ENCODE measurements around the gene ISOC1. TPM values are rescaled to one million over a fixed set of nuclear protein-coding genes. Genes with fewer than 3 reads are reported as not detected.

The ISOC1 gene
- polyA plus RNA-seq, 3 donors: 42.3 to 48.0 (median 42.7) TPM

DNA sequence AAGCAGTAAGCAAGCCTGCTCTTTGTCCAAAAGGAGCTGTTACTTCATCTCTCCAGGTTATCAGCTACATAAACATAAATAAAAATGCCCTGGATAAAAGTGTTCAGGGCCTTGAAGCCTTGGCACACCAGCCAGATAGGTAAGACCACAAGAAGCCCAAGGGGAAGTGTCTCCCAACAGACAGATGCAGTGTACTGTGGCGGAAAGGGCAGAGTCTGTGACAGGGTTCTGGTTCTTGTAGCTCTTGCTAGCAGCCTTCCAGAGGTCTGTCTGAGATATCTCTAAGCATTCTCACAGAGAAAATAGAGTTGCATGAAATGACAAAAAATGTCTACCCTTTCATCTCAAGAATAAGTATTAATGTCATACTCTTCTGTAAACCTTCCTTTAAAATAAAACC, 30.1 kb downstream of the ISOC1 start:
- DNase-seq (ENCODE audit: low read depth in 3 of 3, low spot score in 2 of 3): no peak

DNA sequence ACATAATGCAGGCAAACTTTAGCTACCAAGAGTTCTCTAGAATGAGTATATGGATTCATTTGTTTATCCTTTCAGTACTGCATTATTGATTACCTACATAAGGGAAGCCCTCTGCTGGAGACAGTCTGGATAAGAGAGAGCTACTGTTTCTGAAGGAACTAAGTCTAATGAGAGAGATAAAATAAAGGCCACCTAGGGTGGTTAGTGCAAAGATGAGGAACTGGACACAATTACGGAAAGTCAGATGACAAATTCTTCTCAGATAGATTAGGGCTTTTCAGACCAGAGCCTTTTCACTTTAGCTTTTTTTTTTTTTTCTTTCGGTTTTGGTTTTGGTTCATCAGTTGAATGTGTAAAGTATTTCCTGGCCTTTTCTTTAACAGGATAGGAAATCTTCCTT, 31.3 kb downstream of the ISOC1 start:
- DNase-seq (ENCODE audit: low read depth in 3 of 3, low spot score in 2 of 3): no peak

- no peak for DNase-seq (ENCODE audit: low read depth in 3 of 3, low spot score in 2 of 3)
Observed at GRCh38 chr5:129133553-129133952, 39.0 kb downstream of the ISOC1 start.

GRCh38 chr5:129135633-129136032, 41.1 kb downstream of the ISOC1 start:
- no peak for DNase-seq (ENCODE audit: low read depth in 3 of 3, low spot score in 2 of 3)

DNA sequence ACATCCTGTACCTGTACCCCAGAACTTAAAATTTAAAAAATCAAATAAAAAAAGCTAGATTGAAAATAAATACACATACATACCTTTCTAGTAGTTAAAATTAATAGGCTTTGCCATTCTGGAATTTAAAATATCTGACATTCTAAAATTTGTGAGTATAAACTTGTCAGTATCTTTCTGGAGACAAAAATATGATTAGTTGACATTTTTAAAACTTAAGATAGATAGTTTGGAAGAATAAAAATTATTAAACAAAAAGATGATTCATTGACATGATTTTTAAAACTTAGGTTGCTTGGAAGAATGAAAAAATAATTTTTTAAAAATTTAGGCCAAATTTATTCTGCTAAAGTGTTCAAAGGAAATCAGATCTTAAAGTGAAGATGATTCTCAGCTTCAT, 43.1 kb downstream of the ISOC1 start:
- no peak for DNase-seq (ENCODE audit: low read depth in 3 of 3, low spot score in 2 of 3)

- no peak for DNase-seq (ENCODE audit: low read depth in 3 of 3, low spot score in 2 of 3)
Observed at GRCh38 chr5:129141078-129141477, 46.5 kb downstream of the ISOC1 start.

- DNase-seq (ENCODE audit: low read depth in 3 of 3, low spot score in 2 of 3): no peak
Observed at GRCh38 chr5:129141696-129142095, 47.1 kb downstream of the ISOC1 start.

DNA sequence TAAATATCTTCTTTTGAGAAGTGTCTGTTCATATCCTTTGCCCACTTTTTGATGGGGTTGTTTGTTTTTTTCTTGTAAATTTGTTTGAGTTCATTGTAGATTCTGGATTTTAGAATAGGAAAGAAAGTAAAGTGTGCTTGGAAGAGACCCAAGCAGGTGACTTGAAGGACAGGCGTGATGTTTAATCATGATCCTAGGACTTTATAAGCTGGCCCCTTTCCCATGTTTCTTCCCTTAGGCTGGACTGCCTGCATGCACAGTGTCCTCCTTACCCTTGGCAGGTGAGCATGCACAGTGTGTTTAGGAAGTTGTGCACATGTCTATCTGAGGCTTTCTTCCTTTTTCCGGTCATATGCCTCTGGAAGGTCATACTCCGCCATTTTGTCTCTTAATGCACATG, 61.3 kb downstream of the ISOC1 start:
- DNase-seq (ENCODE audit: low read depth in 3 of 3, low spot score in 2 of 3): no peak

DNA sequence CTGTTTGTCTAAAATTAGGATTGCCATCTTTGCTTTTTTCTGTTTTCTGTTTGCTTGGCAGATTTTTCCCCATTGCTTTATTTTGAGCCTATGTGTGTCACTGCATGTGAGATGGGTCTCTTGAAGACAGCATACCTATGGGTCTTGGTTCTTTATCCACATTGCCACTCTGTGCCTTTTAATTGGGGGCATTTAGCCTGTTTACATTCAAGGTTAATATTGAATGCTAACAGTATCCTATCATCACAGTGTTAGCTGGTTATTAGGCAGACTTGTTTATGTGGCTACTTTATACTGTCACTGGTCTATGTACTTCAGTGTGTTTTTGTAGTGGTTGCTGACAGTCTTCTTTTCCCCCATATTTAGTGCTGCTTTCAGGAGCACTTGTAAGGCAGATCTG, 67.3 kb downstream of the ISOC1 start:
- DNase-seq (ENCODE audit: low read depth in 3 of 3, low spot score in 2 of 3): no peak

Other genes starting within 250 kb of the ISOC1 start
- gene SLC27A6, start 129.3 kb upstream of the ISOC1 start, polyA plus RNA-seq (ENCODE audit: insufficient read length in 3 of 3): 1 to 10 TPM in 2 of 3 donors, under 1 TPM in 1; 1.00 to 2.0 (median 1.5) TPM